GM12864 (cell line): Measurements from ENCODE around the gene ANKFY1.
A peak's percentile ranks its signal among the peaks of the same experiment; 100 is the strongest.

Experiments used
- DNase-seq: peaks from one replicate; pipeline ENCODE4 v3.0.0-alpha.2; 2011; ENCODE audit warnings: low read depth
- H3K4me3 ChIP-seq: 2 replicates; pipeline ENCODE4 v1.5.1; 2011; ENCODE audit warnings: mild to moderate bottlenecking, low read depth, low read length, control low read depth
- TF ChIP-seq, protein P1 (sequence below): IDR thresholded peaks from 2 replicates; pipeline ENCODE4 v1.5.1; 2011; ENCODE audit warnings: low read depth, mild to moderate bottlenecking, moderate library complexity, low read length, control low read depth, inconsistent platforms; ENCODE audit errors: missing control alignments

The ANKFY1 gene

GRCh38 chr17:4263282-4264215 is at the start of gene ANKFY1:
ANKFY1 (minus strand) TSS chr17:4263979; CDS start chr17:4263941, 38 bp downstream.
- TF ChIP-seq, protein P1, sequence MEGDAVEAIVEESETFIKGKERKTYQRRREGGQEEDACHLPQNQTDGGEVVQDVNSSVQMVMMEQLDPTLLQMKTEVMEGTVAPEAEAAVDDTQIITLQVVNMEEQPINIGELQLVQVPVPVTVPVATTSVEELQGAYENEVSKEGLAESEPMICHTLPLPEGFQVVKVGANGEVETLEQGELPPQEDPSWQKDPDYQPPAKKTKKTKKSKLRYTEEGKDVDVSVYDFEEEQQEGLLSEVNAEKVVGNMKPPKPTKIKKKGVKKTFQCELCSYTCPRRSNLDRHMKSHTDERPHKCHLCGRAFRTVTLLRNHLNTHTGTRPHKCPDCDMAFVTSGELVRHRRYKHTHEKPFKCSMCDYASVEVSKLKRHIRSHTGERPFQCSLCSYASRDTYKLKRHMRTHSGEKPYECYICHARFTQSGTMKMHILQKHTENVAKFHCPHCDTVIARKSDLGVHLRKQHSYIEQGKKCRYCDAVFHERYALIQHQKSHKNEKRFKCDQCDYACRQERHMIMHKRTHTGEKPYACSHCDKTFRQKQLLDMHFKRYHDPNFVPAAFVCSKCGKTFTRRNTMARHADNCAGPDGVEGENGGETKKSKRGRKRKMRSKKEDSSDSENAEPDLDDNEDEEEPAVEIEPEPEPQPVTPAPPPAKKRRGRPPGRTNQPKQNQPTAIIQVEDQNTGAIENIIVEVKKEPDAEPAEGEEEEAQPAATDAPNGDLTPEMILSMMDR, result peak; percentile 12
- peak within 1 kb of the TSS; percentile 69 for H3K4me3 ChIP-seq
- DNase-seq, result peak; percentile 80

- no peak for DNase-seq
- no peak overlapping the region for H3K4me3 ChIP-seq
- TF ChIP-seq, protein P1, result no peak
Measured at GRCh38 chr17:4310354-4311060, 46.7 kb upstream of the ANKFY1 start.

DNA sequence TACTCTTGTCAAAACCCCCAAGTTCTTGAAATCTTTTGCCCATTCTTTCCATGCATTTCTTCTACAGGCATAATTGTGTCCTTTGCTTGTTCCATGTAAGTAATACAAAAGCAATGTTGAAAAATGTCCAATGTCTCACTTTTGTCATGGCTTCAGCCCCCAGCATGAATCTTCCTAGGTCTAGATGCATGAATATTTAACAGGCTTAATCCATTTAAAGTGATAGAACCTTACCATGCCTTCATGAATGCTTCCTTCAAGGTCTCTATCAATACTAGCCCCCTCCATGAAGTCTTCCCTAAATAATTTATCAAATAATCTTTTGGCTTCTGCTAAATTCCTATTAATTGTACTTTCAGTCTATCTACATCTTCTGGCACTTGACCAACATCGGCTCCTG is 46.1 kb upstream of the ANKFY1 start:
- DNase-seq, result no peak
- no peak overlapping the region for H3K4me3 ChIP-seq
- TF ChIP-seq, protein P1, result no peak

DNA sequence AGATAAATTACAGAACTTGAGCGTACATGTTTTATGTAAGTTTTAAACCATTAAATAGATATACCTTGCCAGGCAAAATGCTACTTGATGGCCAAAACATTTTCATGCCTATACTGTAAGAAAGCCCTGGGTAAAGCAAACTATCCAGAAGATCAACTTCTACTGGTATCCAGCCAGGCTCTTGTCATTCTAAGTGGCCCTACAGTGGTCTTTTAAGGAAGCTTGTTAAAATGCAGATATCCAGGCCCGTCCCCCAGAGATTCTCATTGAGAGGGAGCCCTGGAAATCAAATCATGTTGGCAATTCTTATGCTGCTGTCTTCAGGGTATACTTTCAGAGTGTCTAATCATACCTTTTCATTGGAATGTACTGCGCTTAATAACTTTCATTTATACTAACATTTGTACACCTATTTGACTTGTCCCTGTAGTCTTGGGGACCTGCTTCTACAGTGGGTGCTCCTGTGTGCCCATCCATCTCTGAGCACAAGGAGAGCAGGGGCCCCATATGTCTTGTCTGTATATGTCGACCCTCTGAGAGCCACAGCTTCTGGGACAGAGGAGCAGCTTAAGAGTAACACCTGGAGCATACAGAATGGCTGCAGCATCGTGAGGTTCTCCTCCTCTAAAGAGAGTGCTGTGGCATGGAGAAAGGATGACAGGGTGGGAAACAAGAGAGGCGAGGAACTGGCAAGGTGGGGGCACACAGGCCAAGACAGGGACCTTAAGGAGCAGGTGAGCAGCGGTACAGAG is 43.6 kb upstream of the ANKFY1 start:
- no peak for DNase-seq
- no peak overlapping the region for H3K4me3 ChIP-seq
- TF ChIP-seq, protein P1, result no peak

GRCh38 chr17:4305224-4305623 is 41.4 kb upstream of the ANKFY1 start:
- TF ChIP-seq, protein P1, result no peak
- DNase-seq, result no peak
- H3K4me3 ChIP-seq, result no peak overlapping the region

GRCh38 chr17:4304417-4305027 is 40.7 kb upstream of the ANKFY1 start:
- no peak overlapping the region for H3K4me3 ChIP-seq
- peak; percentile 13 for DNase-seq
- TF ChIP-seq, protein P1, result peak; percentile 62
